HG03342 (cell line): ENCODE data around the gene NDUFAF2.
"Not testable (repeated sequence)": the region's sequence is repeated elsewhere in the genome, so short reads cannot be mapped to it uniquely, and the experiment has no call there.

Experiments
- ATAC-seq: cut with Tn5 transposase; IDR thresholded peaks from one replicate; pipeline ENCODE4 v1.9.1; 2021; ENCODE audit warnings: mild to moderate bottlenecking, moderate library complexity; ENCODE audit not compliant: unreplicated experiment

NDUFAF2 gene

GRCh38 chr5:61047346-61047745 is 102.3 kb downstream of the NDUFAF2 start:
- no peak for ATAC-seq

- ATAC-seq: no peak
Observed at GRCh38 chr5:61048534-61048933, 103.5 kb downstream of the NDUFAF2 start.

- ATAC-seq: no peak
Observed at GRCh38 chr5:61050292-61050691, 105.3 kb downstream of the NDUFAF2 start.

- no peak for ATAC-seq
Observed at GRCh38 chr5:61051267-61051666, 106.3 kb downstream of the NDUFAF2 start.

GRCh38 chr5:61052882-61053281 is 107.9 kb downstream of the NDUFAF2 start:
- no peak for ATAC-seq

GRCh38 chr5:61053937-61054336 is 108.9 kb downstream of the NDUFAF2 start:
- ATAC-seq: no peak

GRCh38 chr5:61055434-61056006 is 110.5 kb downstream of the NDUFAF2 start:
- peak; percentile 58 for ATAC-seq

GRCh38 chr5:61059499-61059898 is 114.5 kb downstream of the NDUFAF2 start:
- no peak for ATAC-seq

- no peak for ATAC-seq
Observed at GRCh38 chr5:61069150-61069549, 124.1 kb downstream of the NDUFAF2 start.

GRCh38 chr5:61071526-61071925 is 126.5 kb downstream of the NDUFAF2 start:
- ATAC-seq: no peak

GRCh38 chr5:61076626-61077025 is 131.6 kb downstream of the NDUFAF2 start:
- ATAC-seq: no peak

- ATAC-seq: no peak
Observed at GRCh38 chr5:61081741-61082140, 136.7 kb downstream of the NDUFAF2 start.

GRCh38 chr5:61082516-61083280 is 137.7 kb downstream of the NDUFAF2 start:
- ATAC-seq: no peak

GRCh38 chr5:61084658-61085057 is 139.7 kb downstream of the NDUFAF2 start:
- ATAC-seq: no peak

GRCh38 chr5:61085885-61086284 is 140.9 kb downstream of the NDUFAF2 start:
- ATAC-seq: no peak

GRCh38 chr5:61087921-61088320 is 142.9 kb downstream of the NDUFAF2 start:
- ATAC-seq: no peak

- ATAC-seq: no peak
Observed at GRCh38 chr5:61089351-61089750, 144.3 kb downstream of the NDUFAF2 start.

- ATAC-seq: not testable (repeated sequence)
Observed at GRCh38 chr5:61093046-61093771, 148.2 kb downstream of the NDUFAF2 start.

GRCh38 chr5:61097465-61097864 is 152.5 kb downstream of the NDUFAF2 start:
- ATAC-seq: no peak

- ATAC-seq: no peak
Observed at GRCh38 chr5:61098251-61098995, 153.4 kb downstream of the NDUFAF2 start.

GRCh38 chr5:61100437-61100836 is 155.4 kb downstream of the NDUFAF2 start:
- ATAC-seq: no peak
